ENCODE data around the gene BMP2.

DNA sequence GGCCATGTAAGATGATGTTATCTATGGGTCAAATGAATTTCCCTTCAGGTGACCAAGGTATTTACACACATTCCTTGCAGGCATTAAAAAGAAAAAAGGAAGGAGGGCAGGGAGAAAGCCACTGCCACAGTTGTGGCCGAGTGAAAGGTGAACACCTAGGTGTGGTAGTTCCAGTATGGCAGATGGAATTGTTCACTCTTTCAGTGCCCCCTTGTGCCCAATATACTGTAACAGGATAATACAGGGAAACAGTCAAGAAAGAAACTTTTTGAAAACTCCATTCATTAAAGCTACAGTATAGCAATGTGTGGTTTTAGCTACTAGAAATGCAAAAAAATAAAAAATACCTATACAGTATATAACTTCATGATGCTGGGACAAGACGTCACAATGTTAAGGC lies 52.1 kb downstream of the BMP2 start:
- TF ChIP-seq YY1 (IDR thresholded peaks at IDR 0.05; ENCODE audit: low read depth) (no peak), EGR1 (IDR thresholded peaks at IDR 0.05) (no peak), TAF1 (IDR thresholded peaks at IDR 0.05; ENCODE audit: low read depth) (no peak), FOXM1 (IDR thresholded peaks at IDR 0.05; ENCODE audit: borderline replicate concordance, low read depth) (no peak), EP300 (IDR thresholded peaks at IDR 0.05; ENCODE audit: borderline replicate concordance) (no peak)
- TF ChIP-seq, protein P1, sequence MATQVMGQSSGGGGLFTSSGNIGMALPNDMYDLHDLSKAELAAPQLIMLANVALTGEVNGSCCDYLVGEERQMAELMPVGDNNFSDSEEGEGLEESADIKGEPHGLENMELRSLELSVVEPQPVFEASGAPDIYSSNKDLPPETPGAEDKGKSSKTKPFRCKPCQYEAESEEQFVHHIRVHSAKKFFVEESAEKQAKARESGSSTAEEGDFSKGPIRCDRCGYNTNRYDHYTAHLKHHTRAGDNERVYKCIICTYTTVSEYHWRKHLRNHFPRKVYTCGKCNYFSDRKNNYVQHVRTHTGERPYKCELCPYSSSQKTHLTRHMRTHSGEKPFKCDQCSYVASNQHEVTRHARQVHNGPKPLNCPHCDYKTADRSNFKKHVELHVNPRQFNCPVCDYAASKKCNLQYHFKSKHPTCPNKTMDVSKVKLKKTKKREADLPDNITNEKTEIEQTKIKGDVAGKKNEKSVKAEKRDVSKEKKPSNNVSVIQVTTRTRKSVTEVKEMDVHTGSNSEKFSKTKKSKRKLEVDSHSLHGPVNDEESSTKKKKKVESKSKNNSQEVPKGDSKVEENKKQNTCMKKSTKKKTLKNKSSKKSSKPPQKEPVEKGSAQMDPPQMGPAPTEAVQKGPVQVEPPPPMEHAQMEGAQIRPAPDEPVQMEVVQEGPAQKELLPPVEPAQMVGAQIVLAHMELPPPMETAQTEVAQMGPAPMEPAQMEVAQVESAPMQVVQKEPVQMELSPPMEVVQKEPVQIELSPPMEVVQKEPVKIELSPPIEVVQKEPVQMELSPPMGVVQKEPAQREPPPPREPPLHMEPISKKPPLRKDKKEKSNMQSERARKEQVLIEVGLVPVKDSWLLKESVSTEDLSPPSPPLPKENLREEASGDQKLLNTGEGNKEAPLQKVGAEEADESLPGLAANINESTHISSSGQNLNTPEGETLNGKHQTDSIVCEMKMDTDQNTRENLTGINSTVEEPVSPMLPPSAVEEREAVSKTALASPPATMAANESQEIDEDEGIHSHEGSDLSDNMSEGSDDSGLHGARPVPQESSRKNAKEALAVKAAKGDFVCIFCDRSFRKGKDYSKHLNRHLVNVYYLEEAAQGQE (IDR thresholded peaks at IDR 0.05; ENCODE audit: low read depth): no peak
